RWPE1 (cell line): ENCODE results near the gene EDA.

ENCODE experiments used
- CTCF ChIA-PET: fragments of 350-600 bp; sonication (Branson Sonifier 250); formaldehyde crosslinking; extraction: SDS; loops from one replicate; lab custom pipeline; 2021; lab: Yijun Ruan, JAX
- POLR2A ChIA-PET: fragments of 400-600 bp; formaldehyde crosslinking; extraction: SDS; loops from one replicate; lab custom pipeline; 2020; ENCODE audit warnings: antibody characterized with exemption; ENCODE audit not compliant: low non-redundant PET; lab: Yijun Ruan, JAX
- DNase-seq: peaks from one replicate; pipeline ENCODE4 v3.0.0; 2012; ENCODE audit warnings: low spot score
- H3K27ac ChIP-seq: fragments of 450-650 bp; 2 replicates; pipeline ENCODE4 v1.5.1; 2017
- TF ChIP-seq, protein P1 (sequence below): fragments of 450-650 bp; conservative IDR thresholded peaks from 2 replicates; pipeline ENCODE4 v1.5.1; 2017; ENCODE audit warnings: low read depth, mild to moderate bottlenecking

The EDA gene

DNA sequence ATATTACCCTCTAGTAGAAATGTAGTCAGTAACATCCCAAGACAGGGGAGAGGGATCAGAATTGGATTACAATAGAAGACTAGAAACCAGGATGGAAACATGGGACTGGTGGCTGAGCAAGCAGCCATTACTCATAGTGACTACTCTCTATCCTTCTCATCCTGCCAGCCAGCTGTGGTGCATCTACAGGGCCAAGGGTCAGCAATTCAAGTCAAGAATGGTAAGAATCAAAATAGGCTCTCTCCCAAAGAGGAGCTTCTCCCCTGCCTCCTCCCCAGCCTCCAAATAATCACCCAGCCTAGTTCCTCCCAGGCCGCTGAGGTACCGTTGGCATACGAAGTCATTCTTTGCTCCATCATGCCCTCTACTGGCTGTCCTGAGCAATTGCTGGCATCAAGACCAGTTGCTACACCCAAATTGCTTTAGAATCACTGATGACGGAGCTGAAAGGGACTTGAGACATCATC lies 414.4 kb downstream of the EDA start:
- H3K27ac ChIP-seq = no peak overlapping the region
- POLR2A ChIA-PET = no interaction called here
- TF ChIP-seq, protein P1, sequence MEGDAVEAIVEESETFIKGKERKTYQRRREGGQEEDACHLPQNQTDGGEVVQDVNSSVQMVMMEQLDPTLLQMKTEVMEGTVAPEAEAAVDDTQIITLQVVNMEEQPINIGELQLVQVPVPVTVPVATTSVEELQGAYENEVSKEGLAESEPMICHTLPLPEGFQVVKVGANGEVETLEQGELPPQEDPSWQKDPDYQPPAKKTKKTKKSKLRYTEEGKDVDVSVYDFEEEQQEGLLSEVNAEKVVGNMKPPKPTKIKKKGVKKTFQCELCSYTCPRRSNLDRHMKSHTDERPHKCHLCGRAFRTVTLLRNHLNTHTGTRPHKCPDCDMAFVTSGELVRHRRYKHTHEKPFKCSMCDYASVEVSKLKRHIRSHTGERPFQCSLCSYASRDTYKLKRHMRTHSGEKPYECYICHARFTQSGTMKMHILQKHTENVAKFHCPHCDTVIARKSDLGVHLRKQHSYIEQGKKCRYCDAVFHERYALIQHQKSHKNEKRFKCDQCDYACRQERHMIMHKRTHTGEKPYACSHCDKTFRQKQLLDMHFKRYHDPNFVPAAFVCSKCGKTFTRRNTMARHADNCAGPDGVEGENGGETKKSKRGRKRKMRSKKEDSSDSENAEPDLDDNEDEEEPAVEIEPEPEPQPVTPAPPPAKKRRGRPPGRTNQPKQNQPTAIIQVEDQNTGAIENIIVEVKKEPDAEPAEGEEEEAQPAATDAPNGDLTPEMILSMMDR = peak; percentile 32
- CTCF ChIA-PET = interaction anchor here (0.6 to 1.3 kb wide), 5 partner anchors 9 to 511 kb away, joined by 3 to 4 read pairs (median 3); no protein-coding TSS in a partner anchor
- peak; percentile 26 for DNase-seq

DNA sequence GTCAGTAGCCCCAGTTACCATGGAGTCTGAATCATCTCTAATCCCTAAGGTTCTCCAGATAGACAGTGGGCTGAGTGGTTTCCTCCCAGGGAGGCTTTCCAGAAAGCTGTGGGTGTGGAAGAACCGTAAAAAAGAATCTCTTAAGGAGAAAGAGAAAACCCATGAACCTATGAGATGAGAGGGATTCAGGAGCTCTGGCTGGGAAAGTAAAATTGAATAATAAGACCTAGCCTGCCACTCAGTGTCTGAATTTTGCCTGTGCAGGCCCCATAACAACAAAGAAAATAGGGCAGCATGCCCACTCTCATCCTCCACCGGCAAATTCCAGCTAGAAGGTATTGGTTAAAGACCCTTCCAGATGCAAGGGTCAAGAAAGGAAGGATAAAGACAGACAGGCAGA lies 416.9 kb downstream of the EDA start:
- no peak for DNase-seq
- H3K27ac ChIP-seq = no peak overlapping the region
- TF ChIP-seq, protein P1 = no peak
- POLR2A ChIA-PET = no interaction called here
- CTCF ChIA-PET = interaction anchor here (1.1 kb wide), 1 partner anchor 99 kb away, joined by 5 read pairs; no protein-coding TSS in a partner anchor

DNA sequence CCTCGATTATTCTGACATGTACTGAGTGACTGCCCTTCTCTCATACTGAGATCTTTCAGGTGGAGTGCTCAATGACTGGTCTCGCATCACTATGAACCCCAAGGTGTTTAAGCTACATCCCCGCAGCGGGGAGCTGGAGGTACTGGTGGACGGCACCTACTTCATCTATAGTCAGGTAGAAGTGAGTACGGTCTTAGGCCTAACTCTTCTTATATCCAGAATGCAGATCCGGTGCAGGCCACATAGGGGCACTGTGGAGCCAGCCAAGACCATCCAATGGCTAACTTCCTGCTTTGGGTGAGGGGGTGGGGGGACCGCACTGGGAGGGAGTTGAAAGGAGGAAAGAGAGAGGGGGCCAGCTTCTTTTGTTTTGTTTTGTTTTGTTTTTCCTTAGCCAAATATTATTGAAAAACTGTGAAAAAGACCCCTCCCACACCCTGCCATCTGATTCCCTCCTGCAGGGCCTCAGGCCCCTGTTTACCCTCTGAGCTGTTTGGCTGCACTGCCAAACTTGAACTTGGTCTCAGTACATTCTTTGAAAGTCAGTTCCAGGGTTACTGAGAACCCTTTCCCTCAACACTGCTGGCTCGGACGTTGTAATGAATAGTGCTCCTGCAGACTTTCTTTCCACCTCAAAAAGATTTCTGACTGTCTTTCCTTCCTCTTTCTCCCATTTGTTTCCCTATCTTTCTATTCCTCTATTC lies 417.6 kb downstream of the EDA start:
- DNase-seq = no peak
- no peak overlapping the region for H3K27ac ChIP-seq
- ChIA-PET CTCF (interaction anchor here (1.1 kb wide), 1 partner anchor 99 kb away, joined by 5 read pairs; no protein-coding TSS in a partner anchor), POLR2A (no interaction called here)
- TF ChIP-seq, protein P1 = peak; percentile 34

DNA sequence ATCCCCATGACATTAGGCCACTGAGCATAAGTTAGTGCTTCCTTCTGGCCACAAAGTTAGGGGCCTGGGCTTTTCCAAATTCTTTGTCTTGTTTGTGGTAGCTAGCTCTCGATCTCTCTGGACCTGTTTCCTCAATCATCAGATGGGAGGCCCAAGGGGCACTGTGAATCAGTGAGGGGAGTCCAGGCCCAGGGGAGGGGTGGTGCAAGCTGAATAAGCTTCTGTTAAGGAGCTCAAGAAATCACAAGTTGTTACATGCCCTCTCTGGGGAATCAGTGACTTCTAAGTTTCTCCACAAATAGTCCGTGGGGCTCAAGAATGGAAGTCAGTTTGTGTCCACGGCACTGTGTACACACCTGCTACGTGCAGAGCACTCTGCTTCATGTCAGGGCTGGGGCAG lies 418.7 kb downstream of the EDA start:
- TF ChIP-seq, protein P1 = no peak
- CTCF ChIA-PET = interaction anchor here (0.7 kb wide), 1 partner anchor 62 kb away, joined by 3 read pairs; no protein-coding TSS in a partner anchor
- no peak for DNase-seq
- POLR2A ChIA-PET = no interaction called here
- no peak overlapping the region for H3K27ac ChIP-seq

DNA sequence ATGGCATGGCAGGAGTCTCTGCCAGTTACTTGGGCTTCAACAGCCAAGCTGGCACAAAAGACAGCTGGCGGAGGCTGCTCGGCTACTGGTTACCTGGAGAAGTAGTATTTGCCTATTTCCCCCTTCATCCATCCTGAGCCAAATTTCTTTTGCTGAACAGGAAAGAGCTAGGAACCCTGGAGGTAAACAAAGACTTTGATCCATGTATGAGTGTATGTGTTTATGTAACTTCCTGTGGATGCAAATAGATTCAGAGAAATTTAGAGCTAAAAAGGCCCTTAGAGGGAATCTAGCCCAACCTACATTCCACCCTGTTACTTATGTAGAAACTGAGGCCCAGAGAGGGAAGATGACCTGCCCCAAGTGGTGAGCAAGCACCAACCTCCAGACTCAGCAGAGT lies 422.6 kb downstream of the EDA start:
- H3K27ac ChIP-seq = no peak overlapping the region
- TF ChIP-seq, protein P1 = no peak
- ChIA-PET CTCF (interaction anchor here (0.6 to 1.1 kb wide), 3 partner anchors 8 to 1934 kb away, joined by 3 read pairs; no protein-coding TSS in a partner anchor), POLR2A (no interaction called here)
- DNase-seq = no peak

DNA sequence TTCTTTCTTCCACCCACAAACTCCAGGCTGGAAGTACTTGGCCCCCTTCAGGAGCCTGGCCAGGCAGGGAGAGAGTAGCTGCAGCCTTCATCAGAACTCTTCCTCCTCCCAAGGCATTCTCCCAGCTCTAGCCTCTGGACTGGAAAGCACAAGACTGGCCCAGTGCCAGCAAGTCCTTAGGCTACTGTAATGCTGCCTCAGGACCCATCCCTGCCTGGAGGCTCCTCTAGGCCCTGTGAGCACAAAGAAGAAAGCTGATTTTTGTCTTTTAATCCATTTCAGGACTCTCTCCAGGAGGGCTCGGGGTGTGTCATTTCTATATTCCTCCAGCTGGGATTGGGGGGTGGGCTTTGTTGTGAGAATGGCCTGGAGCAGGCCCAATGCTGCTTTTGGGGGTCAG lies 423.0 kb downstream of the EDA start:
- ChIA-PET CTCF (interaction anchor here (0.6 to 1.1 kb wide), 3 partner anchors 8 to 1933 kb away, joined by 3 read pairs; no protein-coding TSS in a partner anchor), POLR2A (no interaction called here)
- TF ChIP-seq, protein P1 = no peak
- DNase-seq = no peak
- no peak overlapping the region for H3K27ac ChIP-seq
